HG03558 (cell line): ENCODE measurements around the gene KIF25.

Experiments
- ATAC-seq: cut with Tn5 transposase; IDR thresholded peaks from one replicate; pipeline ENCODE4 v1.9.1; 2021; ENCODE audit warnings: moderate number of reproducible peaks; ENCODE audit not compliant: unreplicated experiment; ENCODE audit errors: extremely low read depth

Gene KIF25

GRCh38 chr6:168015482-168016175 is 18.2 kb downstream of the KIF25 start:
- ATAC-seq, result no peak

- no peak for ATAC-seq
Observed at GRCh38 chr6:168016176-168016620, 18.7 kb downstream of the KIF25 start.

GRCh38 chr6:168016721-168017525 is 19.5 kb downstream of the KIF25 start:
- ATAC-seq, result no peak

- ATAC-seq, result no peak
Observed at GRCh38 chr6:168017629-168018028, 20.2 kb downstream of the KIF25 start.

GRCh38 chr6:168018664-168019063 is 21.2 kb downstream of the KIF25 start:
- no peak for ATAC-seq

GRCh38 chr6:168020242-168020641 is 22.8 kb downstream of the KIF25 start:
- no peak for ATAC-seq

- ATAC-seq, result no peak
Observed at GRCh38 chr6:168021581-168021980, 24.1 kb downstream of the KIF25 start.

GRCh38 chr6:168022488-168023321 is 25.2 kb downstream of the KIF25 start:
- ATAC-seq, result no peak

- no peak for ATAC-seq
Observed at GRCh38 chr6:168024951-168025510, 27.6 kb downstream of the KIF25 start.

- ATAC-seq, result no peak
Observed at GRCh38 chr6:168025831-168026710, 28.6 kb downstream of the KIF25 start.

GRCh38 chr6:168026925-168027324 is 29.5 kb downstream of the KIF25 start:
- no peak for ATAC-seq

GRCh38 chr6:168027521-168027920 is 30.1 kb downstream of the KIF25 start:
- ATAC-seq, result no peak

GRCh38 chr6:168028181-168028580 is 30.7 kb downstream of the KIF25 start:
- no peak for ATAC-seq

- no peak for ATAC-seq
Observed at GRCh38 chr6:168029459-168030217, 32.2 kb downstream of the KIF25 start.

GRCh38 chr6:168030218-168030746 is 32.8 kb downstream of the KIF25 start:
- ATAC-seq, result no peak

- ATAC-seq, result no peak
Observed at GRCh38 chr6:168030908-168031307, 33.4 kb downstream of the KIF25 start.

GRCh38 chr6:168031411-168031971 is 34.0 kb downstream of the KIF25 start:
- ATAC-seq, result no peak
